ENCODE data around the gene ACVRL1. TPM values are rescaled to one million over a fixed set of nuclear protein-coding genes. Genes with fewer than 3 reads are reported as not detected.

The ACVRL1 gene
- 36.9 TPM for total RNA-seq
- long read RNA-seq, full-length matches to known transcripts, result 9 of 32 reads
- long read RNA-seq, partial matches to known transcripts, result 5 of 32 reads
- long read RNA-seq, other reads (novel, unspliced or antisense), result 18 of 32 reads

GRCh38 chr12:51907083-51907855, at the start of gene ACVRL1:
Gene ACVRL1 (plus strand): TSS chr12:51907504. CDS start chr12:51912475, 4,971 bp downstream.
- H3K36me3 ChIP-seq, result peaks cover 3% of the 10 kb centered on the region
- DNase-seq, result peak; percentile 68
- no peak for TF ChIP-seq CTCF (IDR thresholded peaks at IDR 0.05; ENCODE audit: borderline replicate concordance)
- peaks cover 3% of the 10 kb centered on the region for H3K9me3 ChIP-seq (replicated peaks)
- peak within 1 kb of the TSS; percentile 94 for H3K27ac ChIP-seq (replicated peaks)
- H3K4me1 ChIP-seq, result peaks cover 85% of the 10 kb centered on the region
- peaks cover 31% of the 10 kb centered on the region for H3K27me3 ChIP-seq (ENCODE audit: low read depth)
- intact Hi-C loops (cut with micrococcal nuclease), result no loop called here
- H3K4me3 ChIP-seq, result peak within 1 kb of the TSS; percentile 74

GRCh38 chr12:51860986-51861385, 46.3 kb upstream of the ACVRL1 start:
- Histone ChIP-seq H3K27me3 (ENCODE audit: low read depth) (peaks cover 82% of the 10 kb centered on the region), H3K27ac (replicated peaks) (no peak overlapping the region), H3K9me3 (replicated peaks) (no peaks in the 10 kb centered on the region), H3K36me3 (no peaks in the 10 kb centered on the region), H3K4me1 (peaks cover 22% of the 10 kb centered on the region), H3K4me3 (no peak overlapping the region)
- no peak for DNase-seq
- no peak for TF ChIP-seq CTCF (IDR thresholded peaks at IDR 0.05; ENCODE audit: borderline replicate concordance)
- intact Hi-C loops (cut with micrococcal nuclease), result no loop called here

GRCh38 chr12:51862947-51863346, 44.4 kb upstream of the ACVRL1 start:
- Histone ChIP-seq H3K4me3 (no peak overlapping the region), H3K4me1 (peaks cover 16% of the 10 kb centered on the region), H3K9me3 (replicated peaks) (no peaks in the 10 kb centered on the region), H3K36me3 (no peaks in the 10 kb centered on the region), H3K27ac (replicated peaks) (no peak overlapping the region), H3K27me3 (ENCODE audit: low read depth) (peaks cover 78% of the 10 kb centered on the region)
- no peak for DNase-seq
- TF ChIP-seq CTCF (IDR thresholded peaks at IDR 0.05; ENCODE audit: borderline replicate concordance), result no peak
- intact Hi-C loops (cut with micrococcal nuclease), result no loop called here

- no peak for DNase-seq
- H3K27me3 ChIP-seq (ENCODE audit: low read depth), result peaks cover 83% of the 10 kb centered on the region
- intact Hi-C loops (cut with micrococcal nuclease), result no loop called here
- H3K36me3 ChIP-seq, result no peaks in the 10 kb centered on the region
- peaks cover 16% of the 10 kb centered on the region for H3K4me1 ChIP-seq
- H3K9me3 ChIP-seq (replicated peaks), result no peaks in the 10 kb centered on the region
- TF ChIP-seq CTCF (IDR thresholded peaks at IDR 0.05; ENCODE audit: borderline replicate concordance), result no peak
- H3K4me3 ChIP-seq, result peak overlapping the region; percentile 59
- no peak overlapping the region for H3K27ac ChIP-seq (replicated peaks)
Measured at GRCh38 chr12:51863363-51863932, 43.9 kb upstream of the ACVRL1 start.

GRCh38 chr12:51863933-51864832, 43.1 kb upstream of the ACVRL1 start:
- Histone ChIP-seq H3K4me1 (peaks cover 23% of the 10 kb centered on the region), H3K9me3 (replicated peaks) (no peaks in the 10 kb centered on the region), H3K36me3 (no peaks in the 10 kb centered on the region), H3K4me3 (peak overlapping the region; percentile 59), H3K27me3 (ENCODE audit: low read depth) (peaks cover 83% of the 10 kb centered on the region), H3K27ac (replicated peaks) (no peak overlapping the region)
- DNase-seq, result no peak
- TF ChIP-seq CTCF (IDR thresholded peaks at IDR 0.05; ENCODE audit: borderline replicate concordance), result no peak
- intact Hi-C loops (cut with micrococcal nuclease), result no loop called here

Data from left ventricle myocardium inferior (tissue), 1 donor.